Neural progenitor cell (in vitro differentiated cells): ENCODE results near the gene SETDB2. TPM values are rescaled to one million over a fixed set of nuclear protein-coding genes. Genes with fewer than 3 reads are reported as not detected.

Experiments used
- DNase-seq: peaks from one replicate; pipeline ENCODE4 v3.0.0-alpha.2; 2016; ENCODE audit warnings: low spot score
- H2AFZ ChIP-seq: fragments of 200-600 bp; sonication (generic); replicated peaks from 2 replicates; pipeline ENCODE4 v1.6.1; 2016; ENCODE audit warnings: antibody characterized with exemption
- H3F3A ChIP-seq: fragments of 200-600 bp; sonication (generic); 2 replicates; pipeline ENCODE4 v1.6.1; 2016; ENCODE audit warnings: antibody characterized with exemption, low read depth
- H3K27ac ChIP-seq: fragments of 200-600 bp; sonication (generic); 2 replicates; pipeline ENCODE4 v1.5.1; 2016; ENCODE audit warnings: mild to moderate bottlenecking
- H3K27me3 ChIP-seq: fragments of 200-600 bp; sonication (generic); 2 replicates; pipeline ENCODE4 v1.6.1; 2016; ENCODE audit warnings: mild to moderate bottlenecking, moderate library complexity
- H3K36me3 ChIP-seq: fragments of 200-600 bp; sonication (generic); 2 replicates; pipeline ENCODE4 v1.5.1; 2016
- H3K4me1 ChIP-seq: fragments of 200-600 bp; sonication (generic); 2 replicates; pipeline ENCODE4 v1.6.1; 2016; ENCODE audit warnings: mixed run types
- H3K4me2 ChIP-seq: fragments of 200-600 bp; sonication (generic); 2 replicates; pipeline ENCODE4 v1.6.1; 2016
- H3K4me3 ChIP-seq: fragments of 200-600 bp; sonication (generic); 2 replicates; pipeline ENCODE4 v1.5.1; 2016
- H3K79me2 ChIP-seq: fragments of 200-600 bp; sonication (generic); 2 replicates; pipeline ENCODE4 v1.6.1; 2016; ENCODE audit warnings: low read depth
- H3K9ac ChIP-seq: fragments of 200-600 bp; sonication (generic); 2 replicates; pipeline ENCODE4 v1.6.1; 2016
- H3K9me3 ChIP-seq: fragments of 200-600 bp; sonication (generic); 2 replicates; pipeline ENCODE4 v1.5.1; 2016; ENCODE audit warnings: low read depth
- H4K20me1 ChIP-seq: fragments of 200-600 bp; sonication (generic); 2 replicates; pipeline ENCODE4 v1.6.1; 2016; ENCODE audit warnings: low read depth
- H3K27ac Mint-ChIP-seq: 3 replicates; pipeline ENCODE4 v1.8.0; 2021; ENCODE audit warnings: mixed read lengths
- H3K27me3 Mint-ChIP-seq: 2 replicates; pipeline ENCODE4 v1.8.0; 2022; ENCODE audit warnings: low read depth, mild to moderate bottlenecking, inconsistent platforms, moderate library complexity, mixed read lengths; ENCODE audit not compliant: insufficient read depth
- H3K36me3 Mint-ChIP-seq: 3 replicates; pipeline ENCODE4 v1.8.0; 2021; ENCODE audit warnings: mixed read lengths
- H3K4me1 Mint-ChIP-seq: 3 replicates; pipeline ENCODE4 v1.8.0; 2021; ENCODE audit warnings: mixed read lengths
- H3K4me3 Mint-ChIP-seq: 3 replicates; pipeline ENCODE4 v1.8.0; 2021; ENCODE audit warnings: mild to moderate bottlenecking, moderate library complexity, mixed read lengths
- H3K9me3 Mint-ChIP-seq: 3 replicates; pipeline ENCODE4 v1.8.0; 2020; ENCODE audit warnings: mixed read lengths
- CTCF ChIP-seq: fragments of 200-600 bp; sonication (generic); IDR thresholded peaks from 2 replicates; pipeline ENCODE4 v1.5.1; 2017; ENCODE audit warnings: antibody characterized with exemption, mild to moderate bottlenecking
- EZH2 ChIP-seq: fragments of 200-600 bp; sonication (generic); IDR thresholded peaks from 2 replicates; pipeline ENCODE4 v1.6.1; 2017; ENCODE audit warnings: antibody characterized with exemption, mild to moderate bottlenecking, moderate library complexity
- EZH2phosphoT487 ChIP-seq: fragments of 200-600 bp; sonication (generic); IDR thresholded peaks from 2 replicates; pipeline ENCODE4 v1.6.1; 2017; ENCODE audit warnings: antibody characterized with exemption
- total RNA-seq: library from RNA; depleted of rRNA; stranded (reverse); fragments of >200 nt; gene quantifications from 2 replicates; pipeline ENCODE4 v1.2.3, GENCODE V29; 2015; ENCODE audit warnings: low replicate concordance

Gene SETDB2
- total RNA-seq, 1 donor from 2014 or later, result 9.5 TPM

GRCh38 chr13:49476529-49476928, 32.5 kb downstream of the SETDB2 start:
- no peaks in the 10 kb centered on the region for H3K79me2 ChIP-seq
- H2AFZ ChIP-seq, result no peak overlapping the region
- Mint-ChIP-seq H3K36me3 (peaks cover 3% of the 10 kb centered on the region), H3K27me3 (no peaks in the 10 kb centered on the region), H3K9me3 (no peaks in the 10 kb centered on the region), H3K4me3 (no peak overlapping the region), H3K27ac (no peak overlapping the region), H3K4me1 (no peaks in the 10 kb centered on the region)
- H3K27ac ChIP-seq, result no peak overlapping the region
- H3K4me2 ChIP-seq, result no peak overlapping the region
- H3K4me1 ChIP-seq, result no peaks in the 10 kb centered on the region
- H3K27me3 ChIP-seq, result no peaks in the 10 kb centered on the region
- H3K36me3 ChIP-seq, result no peaks in the 10 kb centered on the region
- no peak for DNase-seq
- H3K4me3 ChIP-seq, result no peak overlapping the region
- TF ChIP-seq CTCF (no peak), EZH2 (no peak), EZH2phosphoT487 (no peak)
- no peak overlapping the region for H3K9ac ChIP-seq
- H3K9me3 ChIP-seq, result no peaks in the 10 kb centered on the region
- H4K20me1 ChIP-seq, result no peaks in the 10 kb centered on the region
- no peaks in the 10 kb centered on the region for H3F3A ChIP-seq

GRCh38 chr13:49481788-49482187, 37.7 kb downstream of the SETDB2 start:
- H3K27me3 ChIP-seq, result no peaks in the 10 kb centered on the region
- H3K4me3 ChIP-seq, result no peak overlapping the region
- Mint-ChIP-seq H3K36me3 (peaks cover 8% of the 10 kb centered on the region), H3K27me3 (peaks cover 3% of the 10 kb centered on the region), H3K27ac (no peak overlapping the region), H3K4me3 (no peak overlapping the region), H3K4me1 (no peaks in the 10 kb centered on the region), H3K9me3 (no peaks in the 10 kb centered on the region)
- H3K27ac ChIP-seq, result no peak overlapping the region
- TF ChIP-seq EZH2phosphoT487 (no peak), CTCF (no peak), EZH2 (no peak)
- no peaks in the 10 kb centered on the region for H3F3A ChIP-seq
- DNase-seq, result no peak
- no peaks in the 10 kb centered on the region for H3K36me3 ChIP-seq
- no peaks in the 10 kb centered on the region for H3K79me2 ChIP-seq
- no peaks in the 10 kb centered on the region for H3K4me1 ChIP-seq
- H3K4me2 ChIP-seq, result no peak overlapping the region
- no peak overlapping the region for H2AFZ ChIP-seq
- H3K9me3 ChIP-seq, result no peaks in the 10 kb centered on the region
- H3K9ac ChIP-seq, result no peak overlapping the region
- H4K20me1 ChIP-seq, result no peaks in the 10 kb centered on the region

GRCh38 chr13:49488563-49488962, 44.5 kb downstream of the SETDB2 start:
- Mint-ChIP-seq H3K9me3 (no peaks in the 10 kb centered on the region), H3K27me3 (peaks cover 3% of the 10 kb centered on the region), H3K4me3 (no peak overlapping the region), H3K27ac (no peak overlapping the region), H3K36me3 (peaks cover 15% of the 10 kb centered on the region), H3K4me1 (no peaks in the 10 kb centered on the region)
- Histone ChIP-seq H2AFZ (no peak overlapping the region), H3K79me2 (no peaks in the 10 kb centered on the region), H3K27ac (no peak overlapping the region), H3K9me3 (no peaks in the 10 kb centered on the region), H3K9ac (no peak overlapping the region), H3K4me3 (no peak overlapping the region), H3K36me3 (no peaks in the 10 kb centered on the region), H3F3A (no peaks in the 10 kb centered on the region), H4K20me1 (no peaks in the 10 kb centered on the region), H3K4me2 (no peak overlapping the region), H3K27me3 (no peaks in the 10 kb centered on the region), H3K4me1 (no peaks in the 10 kb centered on the region)
- no peak for DNase-seq
- no peak for TF ChIP-seq CTCF

GRCh38 chr13:49494645-49495044, 50.6 kb downstream of the SETDB2 start:
- H3K9me3 Mint-ChIP-seq, result peaks cover 5% of the 10 kb centered on the region
- H3K36me3 Mint-ChIP-seq, result peaks cover 5% of the 10 kb centered on the region
- no peak for DNase-seq
- Histone ChIP-seq H3K4me3 (peak overlapping the region; percentile 48), H3F3A (peaks cover 31% of the 10 kb centered on the region), H3K9me3 (no peaks in the 10 kb centered on the region), H3K36me3 (no peaks in the 10 kb centered on the region), H3K79me2 (no peaks in the 10 kb centered on the region), H3K27ac (no peak overlapping the region), H2AFZ (peak overlapping the region; percentile 97), H3K27me3 (no peaks in the 10 kb centered on the region), H4K20me1 (no peaks in the 10 kb centered on the region), H3K4me1 (no peaks in the 10 kb centered on the region), H3K9ac (no peak overlapping the region), H3K4me2 (peak overlapping the region; percentile 79)
- peaks cover 2% of the 10 kb centered on the region for H3K4me1 Mint-ChIP-seq
- no peak overlapping the region for H3K27ac Mint-ChIP-seq
- no peak for TF ChIP-seq EZH2
- no peak for TF ChIP-seq CTCF
- TF ChIP-seq EZH2phosphoT487, result no peak
- no peaks in the 10 kb centered on the region for H3K27me3 Mint-ChIP-seq
- H3K4me3 Mint-ChIP-seq, result no peak overlapping the region
